HG03558 (cell line): ENCODE measurements around the gene CHRD.

ENCODE experiments used
- ATAC-seq: cut with Tn5 transposase; IDR thresholded peaks from one replicate; pipeline ENCODE4 v1.9.1; 2021; ENCODE audit warnings: moderate number of reproducible peaks; ENCODE audit not compliant: unreplicated experiment; ENCODE audit errors: extremely low read depth

The CHRD gene

GRCh38 chr3:184345317-184346144 lies 34.3 kb upstream of the CHRD start:
- ATAC-seq, result no peak

GRCh38 chr3:184346480-184347190 lies 33.2 kb upstream of the CHRD start:
- ATAC-seq, result no peak

- no peak for ATAC-seq
Observed at GRCh38 chr3:184347321-184348056, 32.4 kb upstream of the CHRD start.

- ATAC-seq, result no peak
Observed at GRCh38 chr3:184348057-184348382, 31.8 kb upstream of the CHRD start.

GRCh38 chr3:184349563-184350470 lies 30.0 kb upstream of the CHRD start:
- no peak for ATAC-seq

- ATAC-seq, result no peak
Observed at GRCh38 chr3:184350618-184351017, 29.2 kb upstream of the CHRD start.

- ATAC-seq, result no peak
Observed at GRCh38 chr3:184351511-184352148, 28.2 kb upstream of the CHRD start.

- no peak for ATAC-seq
Observed at GRCh38 chr3:184352149-184352785, 27.6 kb upstream of the CHRD start.

GRCh38 chr3:184352897-184353545 lies 26.8 kb upstream of the CHRD start:
- no peak for ATAC-seq

- no peak for ATAC-seq
Observed at GRCh38 chr3:184353546-184353941, 26.3 kb upstream of the CHRD start.

GRCh38 chr3:184354121-184354728 lies 25.6 kb upstream of the CHRD start:
- ATAC-seq, result no peak

- no peak for ATAC-seq
Observed at GRCh38 chr3:184354754-184355153, 25.1 kb upstream of the CHRD start.

GRCh38 chr3:184355261-184356040 lies 24.4 kb upstream of the CHRD start:
- ATAC-seq, result no peak

GRCh38 chr3:184357248-184358123 lies 22.4 kb upstream of the CHRD start:
- ATAC-seq, result no peak

GRCh38 chr3:184358124-184358767 lies 21.6 kb upstream of the CHRD start:
- ATAC-seq, result no peak

GRCh38 chr3:184358921-184359350 lies 20.9 kb upstream of the CHRD start:
- no peak for ATAC-seq
